BJ (cell line): ENCODE results near the gene ZNF536. TPM values are rescaled to one million over a fixed set of nuclear protein-coding genes. Genes with fewer than 3 reads are reported as not detected.

Source experiments
- CTCF ChIA-PET: fragments of 350-600 bp; formaldehyde crosslinking; extraction: SDS; loops from one replicate; lab custom pipeline; 2021; ENCODE audit warnings: antibody characterized with exemption, inconsistent platforms; lab: Yijun Ruan, JAX
- POLR2A ChIA-PET: fragments of 300-600 bp; sonication (Branson Sonifier 250); formaldehyde crosslinking; extraction: SDS; loops from one replicate; lab custom pipeline; 2021; ENCODE audit warnings: antibody characterized with exemption; lab: Charles Lee
- DNase-seq: peaks from one replicate; pipeline ENCODE4 v3.0.0-alpha.2; 2011; ENCODE audit warnings: low read depth
- H3K27me3 ChIP-seq: 2 replicates; pipeline ENCODE4 v1.6.0; 2011; ENCODE audit warnings: low read length; ENCODE audit not compliant: control insufficient read depth, insufficient read depth
- H3K36me3 ChIP-seq: 2 replicates; pipeline ENCODE4 v1.5.1; 2011; ENCODE audit warnings: low read length; ENCODE audit not compliant: control insufficient read depth, insufficient read depth
- H3K4me3 ChIP-seq: 2 replicates; pipeline ENCODE4 v1.5.1; 2011; ENCODE audit warnings: low read depth, mild to moderate bottlenecking, control low read depth, low read length
- CTCF ChIP-seq: IDR thresholded peaks from 2 replicates; pipeline ENCODE4 v1.5.1; 2011; ENCODE audit warnings: low read depth, mild to moderate bottlenecking, control low read depth, inconsistent platforms, low read length, moderate library complexity; ENCODE audit not compliant: insufficient read depth
- polyA plus RNA-seq: library from polyadenylated mRNA; depleted of rRNA; stranded (reverse); fragments of >200 nt; gene quantifications from 2 replicates; pipeline ENCODE4 v1.2.3, GENCODE V29; 2011

ZNF536 gene
- polyA plus RNA-seq, 1 experiment = not detected

DNA sequence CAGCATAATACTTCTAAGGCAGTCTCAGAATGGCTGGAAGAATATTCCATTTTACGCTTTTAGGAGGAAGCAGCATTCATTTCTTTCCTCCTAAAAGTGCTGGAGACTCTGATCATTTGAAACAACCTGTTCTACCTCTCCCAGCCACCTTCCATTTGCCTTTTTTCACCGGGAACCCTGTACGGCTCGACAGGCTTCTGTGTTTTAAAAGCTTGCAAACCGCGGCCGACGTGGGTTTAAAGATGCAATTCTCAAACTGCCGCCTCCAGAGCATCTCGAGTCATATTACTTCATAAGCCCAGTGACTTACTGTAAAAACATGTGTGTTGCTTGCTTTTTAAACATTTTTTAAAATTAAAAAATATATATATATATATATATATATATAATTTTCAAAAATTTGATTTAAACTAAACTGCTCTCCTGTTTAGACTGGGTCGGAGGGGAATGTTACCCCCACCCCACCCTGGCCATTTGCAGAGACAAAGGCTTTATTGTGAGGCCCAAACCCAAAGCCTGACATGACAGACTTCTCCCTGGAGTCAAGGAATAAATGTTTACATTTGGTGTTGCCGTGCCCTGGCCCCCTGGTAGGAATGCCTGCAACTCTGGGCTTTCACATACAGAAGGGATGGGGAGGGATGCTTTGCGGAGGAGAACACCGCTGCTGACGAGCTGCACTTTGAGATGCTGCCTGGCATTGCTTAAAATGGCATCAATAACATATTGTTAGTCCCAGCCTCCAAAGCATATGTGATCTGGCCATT is 30.4 kb downstream of the ZNF536 start:
- ChIA-PET POLR2A (no interaction called here), CTCF (interaction anchor here (0.6 kb wide), 1 partner anchor 9 kb away, joined by 3 read pairs; no protein-coding TSS in a partner anchor)
- Histone ChIP-seq H3K4me3 (no peak overlapping the region), H3K27me3 (no peaks in the 10 kb centered on the region), H3K36me3 (no peaks in the 10 kb centered on the region)
- no peak for DNase-seq
- TF ChIP-seq CTCF = no peak

DNA sequence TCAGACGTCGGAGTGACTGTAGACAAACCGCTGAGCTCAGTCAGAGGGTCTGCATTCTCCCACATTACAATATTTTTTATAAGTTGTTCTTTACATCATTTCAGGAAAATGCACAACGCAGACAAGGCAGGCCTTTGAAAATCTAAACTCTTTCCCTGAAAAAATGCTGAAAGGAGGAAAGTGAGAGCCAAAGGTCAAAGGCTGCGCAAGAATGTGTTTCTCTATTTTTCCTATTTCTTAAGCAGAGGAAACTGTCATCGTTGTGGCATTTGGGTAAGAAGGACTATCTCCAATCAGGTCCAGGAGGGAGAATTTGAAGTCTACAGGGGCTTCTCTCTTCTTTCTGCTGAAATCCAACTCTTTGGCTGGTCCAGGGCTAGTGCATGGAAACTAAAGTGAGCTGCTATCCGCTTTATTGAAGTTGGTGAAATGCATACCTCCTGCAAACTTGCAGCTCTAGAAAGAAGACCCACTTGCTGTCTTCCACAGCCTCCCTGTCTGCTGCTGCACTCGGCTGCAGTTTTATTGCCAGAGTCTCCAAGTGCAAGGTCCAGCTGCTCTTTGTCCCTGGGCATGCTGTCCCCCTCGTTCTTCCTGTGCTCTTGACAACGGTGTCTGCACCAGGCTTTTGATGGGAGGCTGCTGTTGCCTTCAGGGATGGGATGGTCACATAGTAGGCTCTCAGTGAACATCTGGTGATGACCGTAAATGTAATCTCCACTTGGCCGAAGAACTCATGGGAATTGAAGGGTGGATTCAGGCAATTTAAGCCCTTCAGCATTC is 31.2 kb downstream of the ZNF536 start:
- Histone ChIP-seq H3K36me3 (no peaks in the 10 kb centered on the region), H3K4me3 (no peak overlapping the region), H3K27me3 (no peaks in the 10 kb centered on the region)
- CTCF ChIA-PET = no interaction called here
- no peak for TF ChIP-seq CTCF
- no peak for DNase-seq
- POLR2A ChIA-PET = no interaction called here

- ChIA-PET CTCF (interaction anchor here (0.9 kb wide), 1 partner anchor 9 kb away, joined by 4 read pairs; no protein-coding TSS in a partner anchor), POLR2A (no interaction called here)
- H3K36me3 ChIP-seq = no peaks in the 10 kb centered on the region
- DNase-seq = no peak
- TF ChIP-seq CTCF = no peak
- H3K27me3 ChIP-seq = no peaks in the 10 kb centered on the region
- no peak overlapping the region for H3K4me3 ChIP-seq
Measured at GRCh38 chr19:30406220-30407067, 34.3 kb downstream of the ZNF536 start.

DNA sequence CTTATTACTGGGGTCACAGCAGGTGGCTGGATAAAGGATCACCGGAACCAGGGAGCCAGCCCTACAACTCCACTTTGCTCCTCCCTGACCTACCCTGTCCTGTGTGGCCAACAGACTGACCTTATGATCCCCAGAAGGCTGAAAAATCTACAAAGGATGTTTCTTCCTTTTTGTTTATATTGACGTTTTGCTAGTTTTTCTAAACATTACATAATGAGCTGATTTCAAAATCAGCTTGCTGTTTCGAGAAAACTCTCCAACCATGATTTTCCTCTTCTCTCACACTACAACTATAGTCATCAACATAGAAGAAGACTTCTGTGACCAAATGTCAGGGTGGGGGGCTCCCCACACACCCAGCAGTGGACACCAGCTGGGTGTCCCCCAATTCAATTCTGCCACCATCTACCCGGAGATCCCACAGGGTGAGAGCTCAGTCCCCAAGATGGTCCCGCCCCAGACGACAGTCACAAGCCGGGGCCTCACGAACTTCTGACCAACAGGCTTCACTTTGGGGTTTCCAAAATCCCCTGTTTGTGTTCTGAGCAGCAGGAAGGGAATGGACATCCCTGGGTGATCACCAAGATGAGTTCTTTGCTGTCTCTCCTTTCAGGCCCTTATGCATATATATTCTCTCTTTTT is 35.0 kb downstream of the ZNF536 start:
- Histone ChIP-seq H3K36me3 (no peaks in the 10 kb centered on the region), H3K27me3 (no peaks in the 10 kb centered on the region), H3K4me3 (no peak overlapping the region)
- ChIA-PET CTCF (interaction anchor here (0.7 kb wide), 1 partner anchor 171 kb away, joined by 3 read pairs; no protein-coding TSS in a partner anchor), POLR2A (no interaction called here)
- DNase-seq = no peak
- no peak for TF ChIP-seq CTCF
